NCI-H2196 (cell line): ENCODE data around the gene PELI2.
A peak's percentile ranks its signal among the peaks of the same experiment; 100 is the strongest.

Experiments
- DNase-seq: peaks from one replicate; lab custom pipeline; 2025; ENCODE audit not compliant: unreplicated experiment; lab: John Stamatoyannopoulos, UW

The PELI2 gene

GRCh38 chr14:56224691-56225681, 106.8 kb downstream of the PELI2 start:
- no peak for DNase-seq

- DNase-seq = no peak
These were observed 117.2 kb downstream of the PELI2 start for GRCh38 chr14:56235388-56235787.

GRCh38 chr14:56237398-56237797, 119.2 kb downstream of the PELI2 start:
- DNase-seq = no peak

GRCh38 chr14:56241461-56241860, 123.2 kb downstream of the PELI2 start:
- no peak for DNase-seq

- DNase-seq = no peak
These were observed 124.9 kb downstream of the PELI2 start for GRCh38 chr14:56243110-56243509.

GRCh38 chr14:56244138-56244789, 126.1 kb downstream of the PELI2 start:
- DNase-seq = no peak

- peak; percentile 21 for DNase-seq
These were observed 129.4 kb downstream of the PELI2 start for GRCh38 chr14:56247495-56248200.

GRCh38 chr14:56248442-56248841, 130.2 kb downstream of the PELI2 start:
- no peak for DNase-seq

- DNase-seq = no peak
These were observed 142.8 kb downstream of the PELI2 start for GRCh38 chr14:56261046-56261445.

GRCh38 chr14:56262530-56262929, 144.3 kb downstream of the PELI2 start:
- no peak for DNase-seq

- DNase-seq = no peak
These were observed 149.8 kb downstream of the PELI2 start for GRCh38 chr14:56268039-56268438.

GRCh38 chr14:56268673-56269072, 150.5 kb downstream of the PELI2 start:
- DNase-seq = no peak

GRCh38 chr14:56270921-56271320, 152.7 kb downstream of the PELI2 start:
- DNase-seq = no peak

GRCh38 chr14:56271970-56272369, 153.8 kb downstream of the PELI2 start:
- no peak for DNase-seq

GRCh38 chr14:56273155-56273554, 154.9 kb downstream of the PELI2 start:
- DNase-seq = no peak

- no peak for DNase-seq
These were observed 155.7 kb downstream of the PELI2 start for GRCh38 chr14:56273951-56274350.

GRCh38 chr14:56274556-56274955, 156.3 kb downstream of the PELI2 start:
- no peak for DNase-seq

- no peak for DNase-seq
These were observed 157.9 kb downstream of the PELI2 start for GRCh38 chr14:56276108-56276507.

- no peak for DNase-seq
These were observed 160.2 kb downstream of the PELI2 start for GRCh38 chr14:56278383-56278782.

GRCh38 chr14:56280843-56281242, 162.6 kb downstream of the PELI2 start:
- no peak for DNase-seq

GRCh38 chr14:56282179-56282578, 164.0 kb downstream of the PELI2 start:
- no peak for DNase-seq

GRCh38 chr14:56284641-56285040, 166.4 kb downstream of the PELI2 start:
- DNase-seq = no peak
